C4-2B (cell line): ENCODE measurements around the gene SLC25A17.

Experiments
- ZFX ChIP-seq: fragments of 450-650 bp; IDR thresholded peaks from 2 replicates; pipeline ENCODE4 v1.6.1; 2017
- TF ChIP-seq, protein P1 (sequence below): fragments of 450-650 bp; conservative IDR thresholded peaks from 2 replicates; pipeline ENCODE4 v1.5.1; 2017; ENCODE audit warnings: mild to moderate bottlenecking

DNA sequence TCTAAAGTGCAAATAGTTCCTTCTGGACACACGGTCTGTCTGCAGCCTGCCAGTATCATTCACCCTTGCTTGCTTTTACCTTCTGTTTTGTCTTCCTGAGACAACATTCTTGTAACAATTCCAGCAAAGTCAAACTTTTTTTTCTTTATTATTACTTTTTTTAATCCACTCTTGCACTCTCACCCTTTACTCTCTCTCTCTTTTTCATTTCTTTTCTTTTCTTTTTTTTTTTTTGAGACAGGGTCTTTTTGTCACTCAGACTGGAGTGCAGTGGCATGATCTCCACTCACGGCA lies 86.2 kb downstream of the SLC25A17 start:
- TF ChIP-seq, protein P1, sequence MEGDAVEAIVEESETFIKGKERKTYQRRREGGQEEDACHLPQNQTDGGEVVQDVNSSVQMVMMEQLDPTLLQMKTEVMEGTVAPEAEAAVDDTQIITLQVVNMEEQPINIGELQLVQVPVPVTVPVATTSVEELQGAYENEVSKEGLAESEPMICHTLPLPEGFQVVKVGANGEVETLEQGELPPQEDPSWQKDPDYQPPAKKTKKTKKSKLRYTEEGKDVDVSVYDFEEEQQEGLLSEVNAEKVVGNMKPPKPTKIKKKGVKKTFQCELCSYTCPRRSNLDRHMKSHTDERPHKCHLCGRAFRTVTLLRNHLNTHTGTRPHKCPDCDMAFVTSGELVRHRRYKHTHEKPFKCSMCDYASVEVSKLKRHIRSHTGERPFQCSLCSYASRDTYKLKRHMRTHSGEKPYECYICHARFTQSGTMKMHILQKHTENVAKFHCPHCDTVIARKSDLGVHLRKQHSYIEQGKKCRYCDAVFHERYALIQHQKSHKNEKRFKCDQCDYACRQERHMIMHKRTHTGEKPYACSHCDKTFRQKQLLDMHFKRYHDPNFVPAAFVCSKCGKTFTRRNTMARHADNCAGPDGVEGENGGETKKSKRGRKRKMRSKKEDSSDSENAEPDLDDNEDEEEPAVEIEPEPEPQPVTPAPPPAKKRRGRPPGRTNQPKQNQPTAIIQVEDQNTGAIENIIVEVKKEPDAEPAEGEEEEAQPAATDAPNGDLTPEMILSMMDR: no peak
- no peak for TF ChIP-seq ZFX
